SK-N-SH (cell line): ENCODE results near the gene DNAH11. TPM values are rescaled to one million over a fixed set of nuclear protein-coding genes. Genes with fewer than 3 reads are reported as not detected.

Experiments used
- CTCF ChIA-PET: fragments of 300-600, 350-600 bp; formaldehyde crosslinking; extraction: SDS; loops from one replicate; lab custom pipeline; 2021; lab: Yijun Ruan, JAX
- POLR2A ChIA-PET: fragments of 350-600 bp; sonication (Branson Sonifier 250); formaldehyde crosslinking; extraction: SDS; loops from one replicate; lab custom pipeline; 2020; ENCODE audit warnings: antibody characterized with exemption, inconsistent platforms; lab: Yijun Ruan, JAX
- DNase-seq: peaks from one replicate; pipeline ENCODE4 v3.0.0; 2012
- H2AFZ ChIP-seq: fragments of 200-600 bp; sonication (generic); 2 replicates; pipeline ENCODE4 v1.8.1; 2016; ENCODE audit warnings: antibody characterized with exemption, mild to moderate bottlenecking, low read depth
- H3F3A ChIP-seq: fragments of 200-600 bp; sonication (generic); replicated peaks from 2 replicates; pipeline ENCODE3; 2016; ENCODE audit warnings: antibody characterized with exemption, mild to moderate bottlenecking; ENCODE audit not compliant: insufficient read depth
- H3K27ac ChIP-seq, 2 experiments: fragments of 200-500 bp in 1 of 2; fragments of 200-600 bp in 1 of 2; sonication (Bioruptor generic) in 1 of 2; sonication (generic), shearing (Covaris generic) in 1 of 2; 2 replicates each; pipeline versions ENCODE4 v1.5.1 to v1.6.1; 2014 to 2016; ENCODE audit warnings: low read depth in 2 of 2, inconsistent platforms in 1 of 2, low read length in 1 of 2, mild to moderate bottlenecking in 1 of 2, mixed read lengths in 1 of 2
- H3K27me3 ChIP-seq: fragments of 200-600 bp; sonication (generic), shearing (Covaris generic); 2 replicates; pipeline ENCODE4 v1.6.1; 2016; ENCODE audit warnings: mixed run types; ENCODE audit not compliant: insufficient read depth
- H3K36me3 ChIP-seq, 2 experiments: fragments of 200-500 bp in 1 of 2; fragments of 200-600 bp in 1 of 2; sonication (Bioruptor generic) in 1 of 2; sonication (generic) in 1 of 2; replicated peaks in 1 of 2; 2 replicates each; pipeline versions ENCODE3 to v1.5.1; 2014 to 2016; ENCODE audit warnings: low read length in 1 of 2, mild to moderate bottlenecking in 1 of 2; ENCODE audit not compliant: insufficient read depth in 2 of 2, control insufficient read depth in 1 of 2
- H3K4me1 ChIP-seq, 2 experiments: fragments of 200-500 bp in 1 of 2; fragments of 200-600 bp in 1 of 2; sonication (Bioruptor generic) in 1 of 2; sonication (generic), shearing (Covaris generic) in 1 of 2; 2 replicates each; pipeline versions ENCODE4 v1.5.1 to v1.6.1; 2014 to 2016; ENCODE audit warnings: low read depth in 1 of 2, low read length in 1 of 2, mixed run types in 1 of 2; ENCODE audit not compliant: insufficient read depth in 2 of 2, control insufficient read depth in 1 of 2
- H3K4me2 ChIP-seq: fragments of 200-600 bp; sonication (generic), shearing (Covaris generic); 2 replicates; pipeline ENCODE4 v1.6.1; 2017; ENCODE audit warnings: mixed run types
- H3K4me3 ChIP-seq, 2 experiments: fragments of 200-500 bp in 1 of 2; fragments of 200-600 bp in 1 of 2; sonication (Bioruptor generic) in 1 of 2; sonication (generic), shearing (Covaris generic) in 1 of 2; 2 replicates each; pipeline versions ENCODE4 v1.5.1 to v1.8.1; 2014 to 2016; ENCODE audit warnings: low read depth in 2 of 2, inconsistent platforms in 1 of 2, low read length in 1 of 2, mild to moderate bottlenecking in 1 of 2, mixed read lengths in 1 of 2, moderate library complexity in 1 of 2
- H3K79me2 ChIP-seq: fragments of 200-600 bp; sonication (generic); 2 replicates; pipeline ENCODE4 v1.8.1; 2017; ENCODE audit warnings: mild to moderate bottlenecking; ENCODE audit not compliant: insufficient read depth
- H3K9ac ChIP-seq: fragments of 200-600 bp; sonication (generic); 2 replicates; pipeline ENCODE4 v1.6.1; 2017; ENCODE audit warnings: mixed run types
- H3K9me2 ChIP-seq: fragments of 200-600 bp; sonication (generic); 2 replicates; pipeline ENCODE4 v1.6.1; 2017; ENCODE audit warnings: mixed run types
- H3K9me3 ChIP-seq: fragments of 200-600 bp; sonication (generic); 2 replicates; pipeline ENCODE4 v1.6.1; 2017; ENCODE audit warnings: mixed run types, mild to moderate bottlenecking, moderate library complexity
- H4K20me1 ChIP-seq: fragments of 200-600 bp; sonication (generic); 2 replicates; pipeline ENCODE4 v1.6.1; 2017; ENCODE audit warnings: mild to moderate bottlenecking, mixed run types; ENCODE audit not compliant: insufficient read depth
- ELF1 ChIP-seq: IDR thresholded peaks from 2 replicates; pipeline ENCODE4 v1.4.0; 2012
- FOXM1 ChIP-seq: IDR thresholded peaks from 2 replicates; pipeline ENCODE4 v1.4.0; 2012; ENCODE audit warnings: low read depth, mild to moderate bottlenecking
- GABPA ChIP-seq: IDR thresholded peaks from 2 replicates; pipeline ENCODE4 v1.4.0; 2012; ENCODE audit warnings: low read depth, mild to moderate bottlenecking
- GATA2 ChIP-seq: sonication (generic); formaldehyde crosslinking; IDR thresholded peaks from 2 replicates; pipeline ENCODE4 v1.5.0; 2020; ENCODE audit warnings: mild to moderate bottlenecking, missing genetic modification reagents
- MXI1 ChIP-seq: IDR thresholded peaks from 2 replicates; pipeline ENCODE4 v1.6.1; 2012; ENCODE audit warnings: mild to moderate bottlenecking, low read depth, low read length, improper control_type of control experiment
- POLR2AphosphoS5 ChIP-seq: IDR thresholded peaks from 2 replicates; pipeline ENCODE4 v1.6.1; 2012; ENCODE audit warnings: low read depth, low read length
- RXRA ChIP-seq: IDR thresholded peaks from 2 replicates; pipeline ENCODE4 v1.4.0; 2012; ENCODE audit warnings: low read depth, mild to moderate bottlenecking, borderline replicate concordance
- SIN3A ChIP-seq: IDR thresholded peaks from 2 replicates; pipeline ENCODE4 v1.6.1; 2012; ENCODE audit warnings: low read depth, mild to moderate bottlenecking, low read length, moderate library complexity, borderline replicate concordance
- TAF1 ChIP-seq: IDR thresholded peaks from 2 replicates; pipeline ENCODE4 v1.6.1; 2012; ENCODE audit warnings: low read depth, mild to moderate bottlenecking, low read length, moderate library complexity, borderline replicate concordance
- TCF12 ChIP-seq: IDR thresholded peaks from 2 replicates; pipeline ENCODE4 v1.4.0; 2012
- WGBS: methylation state at CpG from one replicate; pipeline ENCODE4 v1.1.6; 2017; ENCODE audit warnings: low lambda C conversion rate; 5-methylcytosine and 5-hydroxymethylcytosine counted together
- polyA plus RNA-seq, 3 experiments: library from polyadenylated mRNA; depleted of rRNA; stranded (reverse); fragments of >200 nt; gene quantifications; 2 replicates each; pipeline ENCODE4 v1.2.3, GENCODE V29; 2012
- TF ChIP-seq, protein P1 (sequence below): IDR thresholded peaks from 2 replicates; pipeline ENCODE4 v1.6.1; 2012; ENCODE audit warnings: mild to moderate bottlenecking, low read depth, low read length, moderate library complexity
- TF ChIP-seq, protein P2 (sequence below): fragments of 150-350 bp; IDR thresholded peaks from 2 replicates; pipeline ENCODE4 v1.6.1; 2016; ENCODE audit warnings: mild to moderate bottlenecking, low read depth, low read length
- TF ChIP-seq, protein P3 (sequence below): IDR thresholded peaks from 2 replicates; pipeline ENCODE4 v1.4.0; 2012; ENCODE audit warnings: low read depth, borderline replicate concordance

DNAH11 gene
- polyA plus RNA-seq, 1 of the 3 experiments (the other 2 are of a cell fraction) = 0.77 TPM

DNA sequence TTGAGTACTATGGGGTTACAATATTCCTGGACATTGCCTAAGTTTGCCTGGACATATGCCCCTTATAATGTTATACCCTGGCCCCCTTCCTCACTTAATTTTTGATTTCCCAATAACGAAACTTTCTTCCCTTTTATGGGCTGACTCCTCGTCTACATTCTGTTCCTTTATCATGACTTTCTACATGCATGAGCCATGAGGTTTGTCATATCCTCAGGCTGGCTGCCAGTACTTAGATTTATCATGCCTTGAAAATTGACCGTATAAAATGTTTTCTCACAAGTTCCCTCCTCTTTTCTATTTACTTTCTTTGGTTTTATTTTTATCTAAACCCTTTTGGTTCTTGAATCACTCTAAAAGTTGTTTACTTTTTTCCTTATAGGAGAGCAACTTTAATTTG is 4.7 kb downstream of the DNAH11 start:
- Histone ChIP-seq H3K27ac (no peak overlapping the region), H3K4me2 (no peak overlapping the region), H3K9me2 (no peaks in the 10 kb centered on the region), H3K36me3 (no peaks in the 10 kb centered on the region), H2AFZ (no peak overlapping the region), H3K4me1 (no peaks in the 10 kb centered on the region; a peak in 1 of 4 replicates), H3K27me3 (peaks cover 39% of the 10 kb centered on the region), H3F3A (no peaks in the 10 kb centered on the region), H4K20me1 (no peaks in the 10 kb centered on the region), H3K9ac (no peak overlapping the region), H3K9me3 (no peaks in the 10 kb centered on the region), H3K4me3 (no peak overlapping the region), H3K79me2 (no peaks in the 10 kb centered on the region)
- WGBS = 15% methylated on average over 3 of the region's 3 CpGs
- CTCF ChIA-PET = no interaction called here
- POLR2A ChIA-PET = interaction anchor here (0.6 kb wide), 1 partner anchor 464 kb away, joined by 3 read pairs; no protein-coding TSS in a partner anchor
- TF ChIP-seq SIN3A (no peak), TAF1 (no peak), RXRA (no peak)
- TF ChIP-seq, protein P1, sequence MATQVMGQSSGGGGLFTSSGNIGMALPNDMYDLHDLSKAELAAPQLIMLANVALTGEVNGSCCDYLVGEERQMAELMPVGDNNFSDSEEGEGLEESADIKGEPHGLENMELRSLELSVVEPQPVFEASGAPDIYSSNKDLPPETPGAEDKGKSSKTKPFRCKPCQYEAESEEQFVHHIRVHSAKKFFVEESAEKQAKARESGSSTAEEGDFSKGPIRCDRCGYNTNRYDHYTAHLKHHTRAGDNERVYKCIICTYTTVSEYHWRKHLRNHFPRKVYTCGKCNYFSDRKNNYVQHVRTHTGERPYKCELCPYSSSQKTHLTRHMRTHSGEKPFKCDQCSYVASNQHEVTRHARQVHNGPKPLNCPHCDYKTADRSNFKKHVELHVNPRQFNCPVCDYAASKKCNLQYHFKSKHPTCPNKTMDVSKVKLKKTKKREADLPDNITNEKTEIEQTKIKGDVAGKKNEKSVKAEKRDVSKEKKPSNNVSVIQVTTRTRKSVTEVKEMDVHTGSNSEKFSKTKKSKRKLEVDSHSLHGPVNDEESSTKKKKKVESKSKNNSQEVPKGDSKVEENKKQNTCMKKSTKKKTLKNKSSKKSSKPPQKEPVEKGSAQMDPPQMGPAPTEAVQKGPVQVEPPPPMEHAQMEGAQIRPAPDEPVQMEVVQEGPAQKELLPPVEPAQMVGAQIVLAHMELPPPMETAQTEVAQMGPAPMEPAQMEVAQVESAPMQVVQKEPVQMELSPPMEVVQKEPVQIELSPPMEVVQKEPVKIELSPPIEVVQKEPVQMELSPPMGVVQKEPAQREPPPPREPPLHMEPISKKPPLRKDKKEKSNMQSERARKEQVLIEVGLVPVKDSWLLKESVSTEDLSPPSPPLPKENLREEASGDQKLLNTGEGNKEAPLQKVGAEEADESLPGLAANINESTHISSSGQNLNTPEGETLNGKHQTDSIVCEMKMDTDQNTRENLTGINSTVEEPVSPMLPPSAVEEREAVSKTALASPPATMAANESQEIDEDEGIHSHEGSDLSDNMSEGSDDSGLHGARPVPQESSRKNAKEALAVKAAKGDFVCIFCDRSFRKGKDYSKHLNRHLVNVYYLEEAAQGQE = no peak
- DNase-seq = no peak

DNA sequence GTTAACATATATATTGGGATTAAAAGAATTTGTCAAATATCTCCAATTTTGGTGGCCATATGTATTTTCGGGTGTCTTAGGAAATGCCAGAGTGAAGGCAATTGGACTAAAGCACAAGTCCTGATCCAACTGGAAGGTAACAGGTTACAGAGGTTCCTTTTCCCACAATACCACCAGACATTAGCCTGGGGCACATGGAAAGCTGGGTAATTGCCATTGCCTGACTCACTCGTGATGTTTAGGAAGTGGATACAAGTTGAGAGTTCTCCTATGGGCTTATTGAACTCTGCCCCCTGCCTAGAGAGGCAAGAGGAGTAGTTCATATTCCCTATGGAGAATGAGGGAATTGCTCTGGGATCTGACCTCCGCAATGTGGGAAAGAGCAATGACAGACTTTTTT is 5.7 kb downstream of the DNAH11 start:
- H3K9ac ChIP-seq = no peak overlapping the region
- DNase-seq = no peak
- no peak overlapping the region for H3K4me2 ChIP-seq
- H3K4me1 ChIP-seq = no peaks in the 10 kb centered on the region; a peak in 1 of 4 replicates
- ChIA-PET POLR2A (no interaction called here), CTCF (interaction anchor here (1.1 kb wide), 1 partner anchor 293 kb away, joined by 3 read pairs; no protein-coding TSS in a partner anchor)
- no peak overlapping the region for H3K4me3 ChIP-seq
- H3K27me3 ChIP-seq = peaks cover 29% of the 10 kb centered on the region
- 12% methylated on average over 3 of the region's 3 CpGs for WGBS
- no peaks in the 10 kb centered on the region for H4K20me1 ChIP-seq
- H3K27ac ChIP-seq = no peak overlapping the region
- H3K9me2 ChIP-seq = no peaks in the 10 kb centered on the region
- TF ChIP-seq TAF1 (no peak), RXRA (no peak), TCF12 (no peak), ELF1 (no peak), FOXM1 (no peak), MXI1 (no peak), POLR2AphosphoS5 (no peak), GABPA (no peak), GATA2 (no peak)
- TF ChIP-seq, protein P2, sequence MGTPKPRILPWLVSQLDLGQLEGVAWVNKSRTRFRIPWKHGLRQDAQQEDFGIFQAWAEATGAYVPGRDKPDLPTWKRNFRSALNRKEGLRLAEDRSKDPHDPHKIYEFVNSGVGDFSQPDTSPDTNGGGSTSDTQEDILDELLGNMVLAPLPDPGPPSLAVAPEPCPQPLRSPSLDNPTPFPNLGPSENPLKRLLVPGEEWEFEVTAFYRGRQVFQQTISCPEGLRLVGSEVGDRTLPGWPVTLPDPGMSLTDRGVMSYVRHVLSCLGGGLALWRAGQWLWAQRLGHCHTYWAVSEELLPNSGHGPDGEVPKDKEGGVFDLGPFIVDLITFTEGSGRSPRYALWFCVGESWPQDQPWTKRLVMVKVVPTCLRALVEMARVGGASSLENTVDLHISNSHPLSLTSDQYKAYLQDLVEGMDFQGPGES = no peak
- TF ChIP-seq, protein P3, sequence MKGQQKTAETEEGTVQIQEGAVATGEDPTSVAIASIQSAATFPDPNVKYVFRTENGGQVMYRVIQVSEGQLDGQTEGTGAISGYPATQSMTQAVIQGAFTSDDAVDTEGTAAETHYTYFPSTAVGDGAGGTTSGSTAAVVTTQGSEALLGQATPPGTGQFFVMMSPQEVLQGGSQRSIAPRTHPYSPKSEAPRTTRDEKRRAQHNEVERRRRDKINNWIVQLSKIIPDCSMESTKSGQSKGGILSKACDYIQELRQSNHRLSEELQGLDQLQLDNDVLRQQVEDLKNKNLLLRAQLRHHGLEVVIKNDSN = no peak
- no peaks in the 10 kb centered on the region for H3K9me3 ChIP-seq
- H3F3A ChIP-seq = no peaks in the 10 kb centered on the region
- H3K79me2 ChIP-seq = no peaks in the 10 kb centered on the region
- no peaks in the 10 kb centered on the region for H3K36me3 ChIP-seq
- H2AFZ ChIP-seq = no peak overlapping the region
